NCI-H446 (cell line): ENCODE data around the gene SLIT3.

ENCODE experiments used
- DNase-seq, 2 experiments: peaks; one replicate each; lab custom pipeline; 2025; lab: John Stamatoyannopoulos, UW

The SLIT3 gene

GRCh38 chr5:169104937-169105494, 195.9 kb downstream of the SLIT3 start:
- no peak for DNase-seq

GRCh38 chr5:169103586-169104181, 197.3 kb downstream of the SLIT3 start:
- no peak for DNase-seq

- DNase-seq = no peak
Measured at GRCh38 chr5:169101966-169102365, 199.0 kb downstream of the SLIT3 start.

GRCh38 chr5:169100735-169101075, 200.2 kb downstream of the SLIT3 start:
- no peak for DNase-seq

GRCh38 chr5:169099801-169100734, 200.9 kb downstream of the SLIT3 start:
- no peak for DNase-seq

GRCh38 chr5:169098331-169099121, 202.4 kb downstream of the SLIT3 start:
- no peak for DNase-seq

GRCh38 chr5:169097374-169098326, 203.3 kb downstream of the SLIT3 start:
- peak in 1 of 2 experiments; percentile 6 for DNase-seq

GRCh38 chr5:169095976-169096375, 205.0 kb downstream of the SLIT3 start:
- no peak for DNase-seq

GRCh38 chr5:169095410-169095960, 205.5 kb downstream of the SLIT3 start:
- no peak for DNase-seq

- no peak for DNase-seq
Measured at GRCh38 chr5:169094586-169095409, 206.1 kb downstream of the SLIT3 start.

GRCh38 chr5:169091396-169091980, 209.5 kb downstream of the SLIT3 start:
- no peak for DNase-seq

GRCh38 chr5:169089343-169089742, 211.6 kb downstream of the SLIT3 start:
- DNase-seq = no peak

- DNase-seq = no peak
Measured at GRCh38 chr5:169088028-169088725, 212.8 kb downstream of the SLIT3 start.

GRCh38 chr5:169085636-169086035, 215.3 kb downstream of the SLIT3 start:
- DNase-seq = no peak

GRCh38 chr5:169085212-169085611, 215.7 kb downstream of the SLIT3 start:
- DNase-seq = no peak

GRCh38 chr5:169084775-169085174, 216.2 kb downstream of the SLIT3 start:
- no peak for DNase-seq

- DNase-seq = no peak
Measured at GRCh38 chr5:169083394-169084018, 217.4 kb downstream of the SLIT3 start.

GRCh38 chr5:169081000-169081724, 219.8 kb downstream of the SLIT3 start:
- DNase-seq = no peak
